ENCODE results near the gene SLC24A5.

SLC24A5 gene

DNA sequence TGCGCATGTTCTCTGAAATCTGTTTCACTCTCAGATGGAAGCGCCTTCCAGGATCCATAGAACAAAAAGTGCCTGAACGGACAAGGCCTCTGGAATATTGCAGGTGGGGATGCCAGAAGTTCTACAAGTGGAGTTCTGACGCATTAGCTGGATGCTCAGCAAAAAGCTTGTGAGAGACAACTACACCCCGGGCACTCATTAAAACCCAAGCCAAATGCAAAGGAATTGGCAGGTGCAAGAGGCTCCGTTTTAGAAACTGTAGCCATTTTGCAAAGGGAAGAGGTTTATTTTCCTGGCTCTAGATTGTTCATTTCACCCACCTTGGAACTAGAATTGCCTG is 35.2 kb upstream of the SLC24A5 start:
- no peak overlapping the region for H3K4me3 ChIP-seq (ENCODE audit: low read depth, low read length)

GRCh38 chr15:48086133-48086532 is 34.7 kb upstream of the SLC24A5 start:
- no peak overlapping the region for H3K4me3 ChIP-seq (ENCODE audit: low read depth, low read length)
- TF ChIP-seq CTCF (IDR thresholded peaks at IDR 0.05; ENCODE audit: low read depth, low read length, missing control alignments), result no peak
- in situ Hi-C loops (cut with HindIII; ENCODE audit: low sequenced_read_pairs), result no loop called here
- no peak for DNase-seq (ENCODE audit: low read depth)

More for the DNA sequence above, 35.2 kb upstream of the SLC24A5 start:
- DNase-seq (ENCODE audit: low read depth), result no peak
- in situ Hi-C loops (cut with HindIII; ENCODE audit: low sequenced_read_pairs), result no loop called here
- TF ChIP-seq CTCF (IDR thresholded peaks at IDR 0.05; ENCODE audit: low read depth, low read length, missing control alignments), result no peak

DNA sequence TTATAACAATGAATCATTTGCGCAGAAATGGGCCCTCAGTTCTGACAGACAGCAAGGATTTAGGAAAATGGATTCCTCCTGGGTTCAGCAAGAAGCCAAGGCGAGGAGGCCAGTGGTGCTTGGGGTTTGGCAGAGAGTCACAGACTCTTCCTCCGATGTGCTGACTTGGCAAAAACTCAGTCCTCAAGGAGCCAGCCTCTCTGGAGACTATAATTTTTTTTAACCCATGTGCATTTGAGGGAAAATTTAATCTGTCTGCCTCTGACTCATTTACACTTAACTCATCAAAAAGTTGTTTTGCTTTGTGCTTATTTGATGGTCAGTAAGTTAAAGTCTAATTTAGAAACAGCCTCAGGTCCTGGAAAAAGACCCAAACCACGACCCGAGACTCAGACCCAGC is 34.2 kb upstream of the SLC24A5 start:
- in situ Hi-C loops (cut with HindIII; ENCODE audit: low sequenced_read_pairs), result no loop called here
- H3K4me3 ChIP-seq (ENCODE audit: low read depth, low read length), result no peak overlapping the region
- TF ChIP-seq CTCF (IDR thresholded peaks at IDR 0.05; ENCODE audit: low read depth, low read length, missing control alignments), result no peak
- peak; percentile 81 for DNase-seq (ENCODE audit: low read depth)

DNA sequence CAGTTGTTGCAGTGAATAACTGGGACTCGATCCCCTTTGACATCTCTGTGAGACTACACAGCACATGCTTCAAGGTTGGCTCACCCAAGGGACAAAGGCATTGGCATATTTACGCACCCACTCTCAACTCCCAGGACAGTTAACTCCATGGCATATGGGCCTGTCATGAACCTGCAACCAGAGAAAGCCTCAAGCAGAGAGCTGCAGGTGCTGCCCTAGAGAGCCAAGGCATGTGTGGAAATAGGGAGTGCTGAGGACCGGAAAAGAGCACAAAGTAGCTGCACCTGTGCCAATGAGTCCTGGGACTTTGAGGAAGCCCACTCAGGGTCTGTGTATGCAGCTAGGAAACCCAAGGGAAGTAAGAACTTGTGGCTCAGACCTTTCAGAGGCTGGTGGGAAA is 32.9 kb upstream of the SLC24A5 start:
- no peak for TF ChIP-seq CTCF (IDR thresholded peaks at IDR 0.05; ENCODE audit: low read depth, low read length, missing control alignments)
- H3K4me3 ChIP-seq (ENCODE audit: low read depth, low read length), result no peak overlapping the region
- in situ Hi-C loops (cut with HindIII; ENCODE audit: low sequenced_read_pairs), result no loop called here
- DNase-seq (ENCODE audit: low read depth), result no peak

- H3K4me3 ChIP-seq (ENCODE audit: low read depth, low read length), result no peak overlapping the region
- TF ChIP-seq CTCF (IDR thresholded peaks at IDR 0.05; ENCODE audit: low read depth, low read length, missing control alignments), result no peak
- DNase-seq (ENCODE audit: low read depth), result no peak
- in situ Hi-C loops (cut with HindIII; ENCODE audit: low sequenced_read_pairs), result no loop called here
Measured at GRCh38 chr15:48089702-48090101, 31.1 kb upstream of the SLC24A5 start.

- DNase-seq (ENCODE audit: low read depth), result no peak
- in situ Hi-C loops (cut with HindIII; ENCODE audit: low sequenced_read_pairs), result no loop called here
- no peak overlapping the region for H3K4me3 ChIP-seq (ENCODE audit: low read depth, low read length)
- no peak for TF ChIP-seq CTCF (IDR thresholded peaks at IDR 0.05; ENCODE audit: low read depth, low read length, missing control alignments)
Measured at GRCh38 chr15:48090115-48090514, 30.7 kb upstream of the SLC24A5 start.

DNA sequence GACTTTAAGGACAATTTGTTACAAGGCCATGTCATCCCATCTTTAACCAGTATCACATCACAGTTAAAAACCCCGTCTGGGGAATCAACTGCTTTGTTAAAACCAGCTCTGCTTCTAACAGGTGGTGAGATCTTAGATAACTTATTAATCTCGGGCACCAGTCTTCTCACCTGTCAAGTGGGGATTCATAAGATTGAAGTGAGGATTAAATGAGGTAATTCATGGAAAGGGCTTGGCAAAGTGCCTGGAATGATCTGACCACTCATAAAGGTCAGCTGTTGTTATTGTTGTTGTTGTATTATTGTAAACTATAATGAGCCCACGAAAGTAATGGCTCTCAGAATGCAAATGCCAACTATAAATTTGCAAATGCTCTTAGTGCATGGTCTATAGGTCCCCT is 30.1 kb upstream of the SLC24A5 start:
- no peak for TF ChIP-seq CTCF (IDR thresholded peaks at IDR 0.05; ENCODE audit: low read depth, low read length, missing control alignments)
- DNase-seq (ENCODE audit: low read depth), result no peak
- in situ Hi-C loops (cut with HindIII; ENCODE audit: low sequenced_read_pairs), result no loop called here
- no peak overlapping the region for H3K4me3 ChIP-seq (ENCODE audit: low read depth, low read length)
